HG03060 (cell line): ENCODE results near the gene NTNG1.
A peak's percentile ranks its signal among the peaks of the same experiment; 100 is the strongest.

Source experiments
- ATAC-seq: cut with Tn5 transposase; IDR thresholded peaks from one replicate; pipeline ENCODE4 v1.9.1; 2021; ENCODE audit warnings: low read depth, moderate number of reproducible peaks; ENCODE audit not compliant: unreplicated experiment

Gene NTNG1

DNA sequence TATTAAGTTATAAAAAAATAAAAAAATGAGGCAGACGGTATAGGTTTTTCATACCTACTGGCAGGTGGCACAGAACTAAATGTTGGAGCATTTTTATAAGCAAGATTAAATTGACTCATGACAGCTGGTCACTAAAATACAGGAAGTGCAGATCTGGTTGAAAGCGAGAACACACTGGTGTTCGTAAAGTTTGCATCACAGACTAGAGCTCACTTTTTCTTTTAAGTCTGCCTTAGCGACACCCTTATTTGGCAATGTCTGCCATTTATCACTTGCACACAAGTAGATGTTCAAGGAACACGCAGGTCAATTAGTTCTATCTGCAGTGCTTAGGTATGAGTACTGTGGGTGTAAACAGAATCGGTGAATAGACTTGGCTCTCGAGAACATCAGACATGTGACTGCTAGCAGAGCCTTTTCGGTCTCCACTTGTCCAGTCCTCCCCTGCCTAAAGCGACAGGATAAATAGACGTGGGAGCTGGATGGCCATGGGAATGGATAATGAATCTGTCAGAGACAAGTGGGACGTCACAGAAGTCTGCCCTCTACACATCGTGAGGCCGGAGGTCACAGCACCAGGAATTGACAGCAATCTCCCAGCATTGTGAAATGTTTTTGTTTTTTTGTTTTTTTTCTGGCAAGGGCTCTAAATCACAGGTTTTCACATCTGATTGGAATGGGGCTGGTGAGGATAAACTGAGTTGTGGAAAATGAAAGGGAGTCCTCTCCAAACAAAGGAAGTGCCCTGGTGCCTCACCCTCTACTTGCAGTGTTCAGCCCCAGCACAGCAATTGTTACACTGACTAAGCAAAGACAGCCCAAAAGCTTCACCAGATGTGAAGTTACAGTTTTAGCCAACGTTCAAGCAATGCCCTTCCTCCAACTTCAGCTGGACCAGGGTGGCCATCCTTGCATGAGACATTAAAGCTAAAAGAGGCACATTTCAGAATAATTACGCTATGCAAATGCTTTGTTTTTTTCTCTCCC lies 248.9 kb downstream of the NTNG1 start:
- ATAC-seq, result no peak

DNA sequence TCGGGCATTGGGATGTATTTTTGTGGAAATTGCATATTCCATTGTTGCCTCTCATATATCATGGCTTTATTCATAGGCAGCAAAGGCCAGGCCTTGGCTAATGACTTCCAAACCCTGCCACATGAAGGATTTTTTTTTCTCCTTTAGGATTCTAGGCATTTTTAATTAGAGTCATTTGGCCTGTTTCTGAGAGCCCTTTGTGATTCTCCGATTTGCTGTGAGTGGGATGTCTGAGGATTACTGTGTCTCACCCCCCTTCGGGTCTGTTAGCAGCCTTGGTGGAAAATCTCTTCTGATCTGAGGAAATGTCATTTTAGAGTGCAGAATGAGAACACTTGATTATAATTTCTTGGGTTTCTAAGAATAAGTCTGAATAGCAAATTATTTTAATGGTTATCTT lies 253.5 kb downstream of the NTNG1 start:
- no peak for ATAC-seq

DNA sequence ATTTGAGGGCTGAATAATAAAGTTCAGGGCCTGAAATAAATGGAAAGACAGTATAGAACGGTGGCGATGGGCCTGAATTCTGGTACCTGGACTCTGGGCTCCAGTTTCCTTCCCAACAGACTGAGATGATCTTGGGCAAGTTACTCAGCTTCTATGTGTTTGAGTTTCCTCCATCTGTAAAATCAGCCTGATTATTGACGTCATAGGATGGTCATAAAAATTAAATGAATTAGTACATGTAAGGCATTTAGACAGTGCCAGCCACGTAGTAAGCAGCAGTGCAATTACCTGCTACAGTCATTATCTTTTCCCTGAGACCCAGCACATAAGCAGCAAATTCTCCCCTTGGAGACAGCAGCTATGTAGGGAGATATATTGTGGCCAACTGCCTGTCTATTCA lies 260.9 kb downstream of the NTNG1 start:
- ATAC-seq, result no peak

- ATAC-seq, result no peak
Observed at GRCh38 chr1:107404756-107405155, 263.9 kb downstream of the NTNG1 start.

- ATAC-seq, result no peak
Observed at GRCh38 chr1:107405236-107405635, 264.4 kb downstream of the NTNG1 start.

DNA sequence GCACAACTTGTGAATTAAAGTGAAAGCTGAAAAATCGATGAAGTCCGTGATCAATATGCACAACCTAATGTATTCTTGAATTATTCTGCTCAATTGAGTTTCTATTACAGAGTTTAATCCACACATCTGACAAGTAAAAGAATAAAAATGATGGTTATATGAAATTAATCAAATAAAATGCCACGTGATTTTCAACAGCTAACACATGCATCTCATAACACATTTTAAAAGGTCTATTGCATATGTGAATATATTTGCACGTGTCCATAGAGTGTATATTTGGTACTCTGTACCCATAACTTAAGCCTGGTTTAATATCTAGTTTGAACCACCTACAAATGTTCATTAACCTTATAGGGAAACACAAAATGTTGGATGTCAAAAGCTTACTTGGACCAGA lies 266.2 kb downstream of the NTNG1 start:
- no peak for ATAC-seq

- no peak for ATAC-seq
Observed at GRCh38 chr1:107413546-107413945, 272.7 kb downstream of the NTNG1 start.

GRCh38 chr1:107413951-107414350 lies 273.1 kb downstream of the NTNG1 start:
- ATAC-seq, result no peak

GRCh38 chr1:107414550-107414949 lies 273.7 kb downstream of the NTNG1 start:
- ATAC-seq, result no peak

GRCh38 chr1:107415241-107415640 lies 274.4 kb downstream of the NTNG1 start:
- no peak for ATAC-seq

- ATAC-seq, result no peak
Observed at GRCh38 chr1:107419003-107419402, 278.2 kb downstream of the NTNG1 start.

GRCh38 chr1:107422901-107423300 lies 282.1 kb downstream of the NTNG1 start:
- ATAC-seq, result no peak

GRCh38 chr1:107430540-107431228 lies 289.8 kb downstream of the NTNG1 start:
- peak; percentile 84 for ATAC-seq

- ATAC-seq, result no peak
Observed at GRCh38 chr1:107432108-107432507, 291.3 kb downstream of the NTNG1 start.

DNA sequence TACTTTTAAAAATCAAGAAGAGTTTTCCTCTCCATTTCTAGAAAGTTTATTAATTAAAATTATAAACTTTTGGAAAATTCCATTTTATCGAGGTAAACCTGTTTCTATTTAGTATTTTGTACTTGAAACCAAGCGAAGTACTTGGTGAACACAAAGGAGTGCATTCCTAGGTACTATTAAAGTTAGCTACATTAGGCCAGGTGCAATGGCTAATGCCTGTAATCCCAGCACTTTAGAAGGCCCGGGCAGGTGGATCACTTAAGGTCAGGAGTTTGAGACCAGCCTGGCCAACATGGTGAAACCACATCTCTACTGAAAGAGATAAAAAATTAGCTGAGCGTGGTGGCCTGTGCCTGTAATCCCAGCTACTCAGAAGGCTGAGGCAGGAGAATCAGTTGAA lies 292.2 kb downstream of the NTNG1 start:
- ATAC-seq, result no peak

- ATAC-seq, result no peak
Observed at GRCh38 chr1:107433635-107434360, 293.0 kb downstream of the NTNG1 start.

GRCh38 chr1:107434361-107434693 lies 293.5 kb downstream of the NTNG1 start:
- no peak for ATAC-seq

DNA sequence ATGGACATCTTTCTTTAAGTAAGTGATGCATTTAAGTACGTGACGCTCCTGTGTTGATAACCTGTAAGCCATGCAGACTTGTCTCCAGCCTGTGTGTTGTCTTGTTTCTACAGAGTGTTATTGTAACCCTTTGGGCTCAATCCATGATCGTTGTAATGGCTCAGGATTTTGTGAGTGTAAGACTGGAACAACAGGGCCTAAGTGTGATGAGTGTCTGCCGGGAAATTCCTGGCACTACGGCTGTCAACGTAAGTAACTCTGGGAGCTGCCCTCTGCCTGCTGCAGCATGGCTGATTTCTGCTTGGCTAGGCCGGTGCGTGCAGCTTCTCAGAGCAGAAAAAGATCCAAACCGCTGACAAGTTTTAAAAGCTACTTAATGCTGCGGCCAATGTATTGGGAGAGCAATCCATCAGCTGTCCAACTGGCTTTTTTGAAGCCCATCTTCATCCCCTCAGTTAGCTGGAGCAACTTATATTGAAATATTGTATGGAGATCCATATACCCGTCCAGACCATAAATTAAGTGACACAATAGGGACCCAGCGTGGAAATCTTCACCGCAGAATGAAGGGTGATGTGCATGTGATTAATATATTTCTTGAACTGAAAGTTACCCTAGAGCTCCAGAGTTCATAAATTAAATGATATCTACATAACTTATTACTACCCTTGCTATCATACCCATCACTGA lies 295.9 kb downstream of the NTNG1 start:
- ATAC-seq, result no peak

DNA sequence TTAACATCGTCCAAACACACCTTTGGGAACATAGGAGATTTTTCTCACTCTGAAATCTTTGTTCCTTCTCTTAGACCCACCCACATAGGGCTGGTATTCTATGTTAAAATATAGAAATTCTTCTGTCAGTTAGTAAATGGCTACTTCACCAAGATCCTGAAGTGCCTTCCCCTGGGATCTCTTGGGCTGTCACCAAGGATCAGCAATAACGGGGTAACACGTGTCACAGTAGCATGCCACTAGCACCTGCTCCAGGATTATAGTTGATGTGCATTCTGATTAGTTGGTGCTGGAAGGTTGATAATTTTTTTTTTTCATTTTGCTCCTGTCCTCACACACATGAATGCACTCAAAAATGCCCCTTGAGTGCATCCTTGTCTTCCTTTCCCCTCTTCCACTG lies 298.7 kb downstream of the NTNG1 start:
- ATAC-seq, result no peak

GRCh38 chr1:107442551-107442950 lies 301.7 kb downstream of the NTNG1 start:
- ATAC-seq, result no peak

DNA sequence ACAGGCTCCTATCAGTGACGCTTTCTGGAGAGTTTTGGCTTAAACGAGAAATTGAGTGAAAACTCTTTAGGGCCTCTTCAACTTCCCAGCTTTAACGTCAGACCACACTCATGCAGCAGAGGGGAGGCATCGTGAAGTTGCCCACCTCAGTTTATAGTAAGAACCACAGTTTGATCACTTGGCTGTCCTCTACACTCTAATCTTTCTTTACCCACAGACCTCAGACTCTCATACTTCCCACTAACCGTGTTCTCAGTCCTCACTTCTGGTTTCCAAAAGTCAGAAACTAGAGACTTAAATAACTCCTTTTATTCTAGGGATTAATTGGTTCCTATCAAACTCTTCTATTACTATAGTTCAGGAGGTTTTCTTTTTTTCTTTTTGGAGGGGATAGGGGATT lies 302.2 kb downstream of the NTNG1 start:
- no peak for ATAC-seq
